Measurements from ENCODE around the gene A2M. TPM values are rescaled to one million over a fixed set of nuclear protein-coding genes. Genes with fewer than 3 reads are reported as not detected.
"Not testable (repeated sequence)": the region's sequence is repeated elsewhere in the genome, so short reads cannot be mapped to it uniquely, and the experiment has no call there.

A2M gene
- total and polyA plus RNA-seq, 9 of the 15 experiments (the other 6 are each of a cell fraction or from before 2014, with no cell fraction given), result 0.08 to 2.3 TPM; not detected in 7

DNA sequence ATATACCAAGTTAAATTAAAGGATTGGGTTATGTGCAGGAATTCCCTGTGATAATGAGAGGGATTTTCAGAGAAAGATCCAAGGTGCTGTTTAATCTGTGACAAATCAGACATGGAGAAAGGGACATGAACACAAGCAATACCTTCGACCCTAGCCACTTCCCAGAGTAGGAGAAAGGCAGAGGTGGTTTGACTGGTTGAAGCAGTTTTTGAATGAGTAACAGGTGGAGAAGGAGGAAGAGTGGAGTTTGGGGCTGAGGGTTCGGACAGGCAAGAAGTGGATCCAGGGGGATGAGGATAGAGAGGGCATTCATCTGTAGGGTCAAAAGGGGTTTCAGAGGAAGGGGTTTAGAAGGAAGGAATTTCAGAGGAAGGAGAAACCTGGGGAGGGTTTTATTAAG lies 27.4 kb upstream of the A2M start:
- no TSS peak for BruUV-seq (replicated peaks)
- in situ Hi-C loops (cut with MboI) (no loop called here), intact Hi-C loops (cut with micrococcal nuclease) (no loop called here)
- H2AFZ ChIP-seq (ENCODE audit: low read depth, low read length), result no peak overlapping the region
- H3K9me1 ChIP-seq (ENCODE audit: control insufficient read depth, insufficient read depth, low read length), result no peaks in the 10 kb centered on the region
- no peak overlapping the region for H3K4me2 ChIP-seq (ENCODE audit: insufficient read depth, low read length)
- no peaks in the 10 kb centered on the region for H3K36me3 ChIP-seq (ENCODE audit: control insufficient read depth, insufficient read depth, low read length)
- no peak for DNase-seq (ENCODE audit: extremely low read depth in 1 of 4, low spot score in 3 of 4)
- FAIRE-seq, result no peak
- no peak overlapping the region for H3K9ac ChIP-seq (ENCODE audit: insufficient read depth in 1 of 2, low read depth in 2 of 2, low read length in 2 of 2)
- no peaks in the 10 kb centered on the region for H3K79me2 ChIP-seq (ENCODE audit: control insufficient read depth, insufficient read depth, low read length)
- no peak for ATAC-seq
- H3K27ac ChIP-seq (ENCODE audit: extremely low read depth, low read depth, low read length), result no peak overlapping the region
- POLR2A ChIA-PET, result no interaction called here
- TF ChIP-seq SP2 (IDR thresholded peaks at IDR 0.05; ENCODE audit: extremely low read depth, low read depth, low read length, poor library complexity, severe bottlenecking) (no peak), MCM5 (IDR thresholded peaks at IDR 0.05; ENCODE audit: low read depth) (no peak), ZSCAN29 (IDR thresholded peaks at IDR 0.05) (no peak), STAT5A (IDR thresholded peaks at IDR 0.05; ENCODE audit: borderline replicate concordance, low read length) (no peak), ZNF24 (IDR thresholded peaks at IDR 0.05) (no peak), TOE1 (IDR thresholded peaks at IDR 0.05; ENCODE audit: borderline replicate concordance) (no peak), TOE1 (CRISPR knock-in tag; IDR thresholded peaks at IDR 0.05; ENCODE audit: borderline replicate concordance, low read depth) (no peak)
- CTCF ChIA-PET (ENCODE audit: low intra/inter-chr PET ratio), result no interaction called here
- H3K27me3 ChIP-seq (ENCODE audit: control insufficient read depth in 2 of 2, insufficient read depth in 2 of 2, low read length in 2 of 2), result no peaks in the 10 kb centered on the region
- no peaks in the 10 kb centered on the region; the same call in 1 of the 2 replicates for H3K9me3 ChIP-seq (replicated peaks; ENCODE audit: control insufficient read depth, insufficient read depth, low read depth, low read length)
- H3K4me3 ChIP-seq, result no peak overlapping the region
- 0% methylated on average over 2 of the region's 2 CpGs for WGBS (ENCODE audit: insufficient coverage, low coverage, missing lambda C conversion rate)
- H4K20me1 ChIP-seq (replicated peaks; ENCODE audit: control insufficient read depth, insufficient read depth, low read length), result no peaks in the 10 kb centered on the region
- no peaks in the 10 kb centered on the region for H3K4me1 ChIP-seq (replicated peaks in 1 of 2; ENCODE audit: control insufficient read depth in 2 of 2, insufficient read depth in 2 of 2, low read length in 2 of 2)

DNA sequence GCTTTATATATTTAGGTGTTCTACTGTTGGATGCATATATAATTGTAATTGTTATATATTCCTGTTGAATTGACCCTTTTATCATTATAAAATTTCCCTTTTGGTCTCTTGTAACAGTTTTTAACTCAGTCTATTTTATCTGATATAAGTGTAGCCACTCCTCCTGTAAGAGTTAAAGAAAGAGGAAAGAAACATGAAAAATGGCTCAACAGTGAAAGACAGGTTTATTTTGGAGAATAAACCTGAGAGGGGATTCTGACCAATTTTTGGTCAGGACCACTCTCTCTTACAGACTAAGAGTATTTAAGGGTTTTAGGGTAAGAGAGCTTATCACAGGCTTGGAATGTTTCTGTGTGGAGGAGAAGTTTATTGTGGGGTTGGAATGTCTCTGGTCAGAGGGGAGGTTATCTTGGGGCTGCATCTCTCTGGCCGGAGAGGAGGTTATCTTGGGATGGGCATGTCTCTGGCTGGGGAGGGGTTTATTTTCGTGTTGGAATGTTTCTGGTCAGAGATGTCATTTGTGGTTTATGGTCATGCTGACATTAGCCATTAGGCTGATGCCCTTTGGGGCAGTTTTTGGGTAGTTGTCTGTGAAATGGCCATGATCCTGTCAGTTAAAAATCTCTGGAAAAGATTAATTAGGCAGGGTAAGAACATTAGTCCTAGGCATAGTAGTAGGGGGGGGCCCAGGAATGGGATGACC lies 24.0 kb upstream of the A2M start:
- in situ Hi-C loops (cut with MboI); POLR2A ChIA-PET; CTCF ChIA-PET (ENCODE audit: low intra/inter-chr PET ratio); DNase-seq (ENCODE audit: extremely low read depth in 1 of 4, low spot score in 3 of 4); FAIRE-seq; H4K20me1 ChIP-seq (replicated peaks; ENCODE audit: control insufficient read depth, insufficient read depth, low read length); ATAC-seq; H3K27me3 ChIP-seq (ENCODE audit: control insufficient read depth in 2 of 2, insufficient read depth in 2 of 2, low read length in 2 of 2); H3K4me3 ChIP-seq; H3K9me1 ChIP-seq (ENCODE audit: control insufficient read depth, insufficient read depth, low read length); BruUV-seq (replicated peaks); H3K9ac ChIP-seq (ENCODE audit: insufficient read depth in 1 of 2, low read depth in 2 of 2, low read length in 2 of 2); H3K27ac ChIP-seq (ENCODE audit: extremely low read depth, low read depth, low read length); H3K4me2 ChIP-seq (ENCODE audit: insufficient read depth, low read length); H3K79me2 ChIP-seq (ENCODE audit: control insufficient read depth, insufficient read depth, low read length); H3K36me3 ChIP-seq (ENCODE audit: control insufficient read depth, insufficient read depth, low read length); H3K4me1 ChIP-seq (replicated peaks in 1 of 2; ENCODE audit: control insufficient read depth in 2 of 2, insufficient read depth in 2 of 2, low read length in 2 of 2); H3K9me3 ChIP-seq (replicated peaks; ENCODE audit: control insufficient read depth, insufficient read depth, low read depth, low read length); H2AFZ ChIP-seq (ENCODE audit: low read depth, low read length); intact Hi-C loops (cut with micrococcal nuclease): not testable (repeated sequence)
- WGBS (ENCODE audit: insufficient coverage, low coverage, missing lambda C conversion rate), result 0% methylated on average over 2 of the region's 2 CpGs

Measured in K562 (cell line).